T-helper 1 cell (primary cell): ENCODE results near the gene SLC16A3.
"Not testable (repeated sequence)": the region's sequence is repeated elsewhere in the genome, so short reads cannot be mapped to it uniquely, and the experiment has no call there.

Source experiments
- DNase-seq, 5 donors: peaks; one replicate each; pipeline ENCODE4 v3.0.0-alpha.2; 2012 to 2020

SLC16A3 gene

GRCh38 chr17:82247856-82248671 lies 19.2 kb downstream of the SLC16A3 start:
- DNase-seq, result no peak

GRCh38 chr17:82248815-82249674 lies 20.2 kb downstream of the SLC16A3 start:
- no peak for DNase-seq

DNA sequence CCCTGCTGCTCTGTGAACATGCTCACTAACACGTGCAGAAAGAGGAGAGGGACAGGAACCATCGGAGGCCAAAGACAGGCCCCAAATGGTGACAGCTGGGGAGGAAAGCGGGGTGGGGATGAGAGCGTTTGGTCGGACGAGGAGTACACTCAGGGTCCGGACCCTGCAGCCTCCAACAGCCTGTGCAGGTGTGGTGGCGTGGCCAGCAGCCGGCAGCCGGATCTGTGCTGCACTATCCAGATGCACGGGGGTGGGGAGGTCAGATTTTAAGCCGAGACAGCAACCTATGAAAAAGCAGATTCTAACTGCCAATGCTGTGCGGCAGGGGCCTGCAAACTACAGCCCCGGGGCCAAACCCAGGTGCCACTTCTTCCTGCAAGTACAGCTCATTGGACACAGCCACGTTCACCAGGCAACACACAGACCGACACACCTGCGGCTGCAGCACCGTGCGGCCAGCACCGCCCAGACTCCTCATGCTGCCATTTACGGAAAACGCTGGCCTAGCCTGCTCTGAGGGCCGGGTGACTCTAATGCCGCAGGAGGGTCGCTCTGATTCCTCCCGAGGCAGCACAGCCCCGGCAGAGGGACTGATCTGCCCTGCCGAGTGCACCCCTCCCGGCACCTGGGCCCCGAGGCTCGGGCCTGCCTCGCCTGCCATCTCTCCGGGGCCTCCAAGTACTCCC lies 21.2 kb downstream of the SLC16A3 start:
- no peak for DNase-seq

GRCh38 chr17:82250868-82251500 lies 22.1 kb downstream of the SLC16A3 start:
- no peak for DNase-seq

- no peak for DNase-seq
Measured at GRCh38 chr17:82252511-82253178, 23.8 kb downstream of the SLC16A3 start.

DNA sequence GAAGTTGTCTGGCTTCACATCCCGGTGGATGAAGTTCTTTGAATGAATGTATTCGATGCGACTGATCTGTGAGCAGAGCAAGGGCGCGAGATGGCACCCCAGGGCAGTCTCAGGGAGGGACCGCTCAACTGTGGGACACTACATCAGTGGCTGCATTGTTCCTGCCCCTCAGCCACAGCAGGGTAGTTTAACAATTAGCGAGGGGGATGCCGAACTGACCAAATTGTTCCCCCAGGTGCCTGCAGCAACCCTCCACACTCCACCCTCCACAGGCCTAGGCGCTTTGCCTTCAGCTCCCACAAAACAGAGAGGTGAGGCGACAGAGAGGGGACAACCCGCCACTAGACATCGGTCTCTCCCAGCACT lies 24.3 kb downstream of the SLC16A3 start:
- DNase-seq, result no peak

DNA sequence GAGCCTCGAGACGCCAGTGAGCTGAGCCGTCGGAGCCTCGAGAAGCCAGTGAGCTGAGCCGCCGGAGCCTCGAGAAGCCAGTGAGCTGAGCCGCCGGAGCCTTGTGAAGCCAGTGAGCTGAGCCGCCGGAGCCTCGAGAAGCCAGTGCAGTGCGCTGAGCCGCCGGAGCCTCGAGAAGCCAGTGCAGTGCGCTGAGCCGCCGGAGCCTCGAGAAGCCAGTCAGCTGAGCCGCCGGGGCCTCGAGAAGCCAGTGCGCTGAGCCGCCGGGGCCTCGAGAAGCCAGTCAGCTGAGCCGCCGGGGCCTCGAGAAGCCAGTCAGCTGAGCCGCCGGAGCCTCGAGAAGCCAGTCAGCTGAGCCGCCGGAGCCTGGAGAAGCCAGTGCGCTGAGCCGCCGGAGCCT lies 25.3 kb downstream of the SLC16A3 start:
- DNase-seq, result not testable (repeated sequence)

DNA sequence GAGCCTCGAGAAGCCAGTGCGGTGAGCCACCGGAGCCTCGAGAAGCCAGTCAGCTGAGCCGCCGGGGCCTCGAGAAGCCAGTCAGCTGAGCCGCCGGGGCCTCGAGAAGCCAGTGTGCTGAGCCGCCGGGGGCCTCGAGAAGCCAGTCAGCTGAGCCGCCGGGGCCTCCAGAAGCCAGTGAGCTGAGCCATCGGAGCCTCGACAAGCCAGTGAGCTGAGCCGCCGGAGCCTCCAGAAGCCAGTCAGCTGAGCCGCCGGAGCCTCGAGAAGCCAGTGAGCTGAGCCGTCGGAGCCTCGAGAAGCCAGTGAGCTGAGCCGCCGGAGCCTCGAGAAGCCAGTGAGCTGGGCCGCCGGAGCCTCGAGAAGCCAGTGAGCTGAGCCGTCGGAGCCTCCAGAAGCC lies 25.9 kb downstream of the SLC16A3 start:
- not testable (repeated sequence) for DNase-seq

DNA sequence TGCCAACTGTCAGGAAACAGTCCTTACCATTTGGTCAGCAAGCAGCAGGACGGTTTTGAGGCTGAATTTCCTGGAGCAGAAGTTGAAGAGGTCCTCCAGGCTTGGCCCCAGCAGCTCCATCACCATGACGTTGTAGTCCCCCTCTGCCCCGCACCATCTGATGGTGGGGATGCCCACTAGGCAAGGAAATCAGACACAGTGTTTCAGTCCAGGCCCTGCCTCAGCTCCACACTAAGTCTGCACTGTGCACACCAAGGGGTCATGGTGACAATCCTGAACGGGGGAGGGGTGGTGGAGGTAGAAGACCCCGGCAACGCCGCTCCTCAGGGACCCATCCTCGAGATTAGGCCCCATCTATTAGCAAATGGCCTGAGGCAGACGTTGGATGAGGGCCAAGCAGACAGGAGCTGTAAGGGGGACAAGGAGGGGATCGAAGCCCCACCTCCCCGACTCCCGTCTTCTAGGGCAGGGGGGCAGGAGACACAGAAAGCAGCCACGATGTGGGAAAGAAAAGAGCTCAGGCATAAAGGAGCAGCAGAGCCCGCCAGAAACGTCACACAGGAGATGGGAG lies 26.6 kb downstream of the SLC16A3 start:
- no peak for DNase-seq

DNA sequence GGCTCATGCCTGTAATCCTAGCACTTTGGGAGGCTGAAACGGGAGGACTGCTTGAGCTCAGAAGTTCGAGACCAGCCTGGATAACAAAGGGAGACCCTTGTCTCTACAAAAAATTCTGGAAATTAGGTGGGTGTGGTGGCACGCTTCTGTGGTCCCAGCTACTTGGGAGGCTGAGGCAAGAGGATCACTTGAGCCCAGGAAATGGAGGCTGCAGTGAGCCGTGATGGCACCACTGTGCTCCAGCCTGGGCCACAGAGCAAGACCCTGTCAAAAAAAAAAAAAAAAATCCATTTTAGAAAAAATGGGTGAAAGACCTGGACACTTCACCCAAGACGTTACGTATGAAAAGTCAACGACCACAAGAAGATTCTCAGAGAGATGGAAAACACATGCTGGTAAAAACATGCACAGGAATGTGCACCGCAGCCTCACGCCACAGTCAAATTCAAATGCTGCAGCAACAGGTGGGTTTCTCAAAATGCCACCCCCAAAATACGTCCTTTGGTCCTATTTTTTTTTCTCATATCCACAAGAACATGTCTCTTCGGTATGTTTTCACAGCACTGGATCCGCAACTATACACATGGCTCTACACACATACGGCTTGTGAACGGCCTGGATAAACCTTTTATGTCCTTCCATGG lies 27.5 kb downstream of the SLC16A3 start:
- DNase-seq, result no peak

GRCh38 chr17:82257473-82257872 lies 28.6 kb downstream of the SLC16A3 start:
- DNase-seq, result peak in 2 of 5 donors; percentile 36 to 40

DNA sequence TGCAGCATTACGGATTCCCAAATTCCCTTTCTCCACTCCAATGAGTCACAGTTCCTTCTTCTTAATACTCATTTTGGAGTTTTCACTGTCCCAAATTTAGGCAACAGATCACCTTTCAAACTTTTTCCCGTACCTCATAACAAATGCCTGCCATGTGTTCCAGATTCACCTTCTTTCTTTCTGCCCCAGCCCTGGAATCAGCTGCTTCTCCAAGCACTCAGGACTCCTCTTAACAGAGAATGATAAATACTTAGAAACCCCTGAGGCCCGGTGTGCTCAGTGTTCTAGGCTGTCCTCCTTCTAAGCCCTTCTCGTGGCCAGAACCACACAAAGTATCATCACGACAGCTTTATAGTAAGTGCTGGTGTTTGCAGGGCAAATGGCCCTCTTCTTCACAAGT lies 29.7 kb downstream of the SLC16A3 start:
- no peak for DNase-seq

DNA sequence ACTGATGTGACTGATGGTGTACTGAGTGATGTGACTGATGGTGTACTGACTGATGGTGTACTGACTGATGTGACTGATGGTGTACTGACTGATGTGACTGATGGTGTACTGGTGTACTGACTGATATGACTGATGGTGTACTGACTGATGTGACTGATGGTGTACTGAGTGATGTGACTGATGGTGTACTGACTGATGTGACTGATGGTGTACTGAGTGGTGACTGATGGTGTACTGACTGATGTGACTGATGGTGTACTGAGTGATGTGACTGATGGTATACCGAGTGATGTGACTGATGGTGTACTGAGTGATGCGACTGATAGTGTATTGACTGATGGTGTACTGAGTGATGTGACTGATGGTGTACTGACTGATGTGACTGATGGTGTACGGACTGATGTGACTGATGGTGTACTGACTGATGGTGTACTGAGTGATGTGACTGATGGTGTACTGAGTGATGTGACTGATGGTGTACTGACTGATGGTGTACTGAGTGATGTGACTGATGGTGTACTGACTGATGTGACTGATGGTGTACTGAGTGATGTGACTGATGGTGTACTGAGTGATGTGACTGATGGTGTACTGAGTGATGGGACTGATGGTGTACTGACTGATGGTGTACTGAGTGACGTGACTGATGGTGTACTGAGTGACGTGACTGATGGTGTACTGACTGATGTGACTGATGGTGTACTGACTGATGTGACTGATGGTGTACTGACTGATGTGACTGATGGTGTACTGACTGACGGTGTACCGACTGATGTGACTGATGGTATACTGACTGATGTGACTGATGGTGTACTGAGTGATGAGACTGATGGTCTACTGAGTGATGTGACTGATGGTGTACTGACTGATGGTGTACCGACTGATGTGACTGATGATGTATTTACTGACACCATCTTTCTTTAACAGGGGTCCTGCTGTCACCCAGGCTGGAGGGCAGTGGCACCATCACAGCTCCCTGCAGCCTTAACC lies 31.4 kb downstream of the SLC16A3 start:
- not testable (repeated sequence) for DNase-seq

DNA sequence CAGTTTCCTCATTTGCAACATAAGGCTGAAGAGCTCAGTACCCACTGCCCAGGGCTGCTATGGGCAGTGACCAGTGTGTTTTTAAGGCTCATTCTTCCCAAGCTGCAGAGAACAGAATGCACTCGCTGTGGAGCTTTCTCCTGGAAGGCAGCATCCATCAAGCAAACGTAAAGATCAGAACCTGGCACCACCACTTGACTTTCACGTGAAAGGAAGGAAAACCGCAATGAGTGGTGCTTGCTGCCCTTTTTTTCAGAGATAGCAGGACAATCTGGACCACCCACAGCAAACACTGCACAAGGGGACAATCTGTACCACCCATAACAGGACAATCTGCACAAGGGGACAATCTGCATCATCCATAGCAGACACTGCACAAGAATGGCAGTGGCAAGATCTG lies 33.5 kb downstream of the SLC16A3 start:
- no peak for DNase-seq

GRCh38 chr17:82263641-82264040 lies 34.8 kb downstream of the SLC16A3 start:
- no peak for DNase-seq

DNA sequence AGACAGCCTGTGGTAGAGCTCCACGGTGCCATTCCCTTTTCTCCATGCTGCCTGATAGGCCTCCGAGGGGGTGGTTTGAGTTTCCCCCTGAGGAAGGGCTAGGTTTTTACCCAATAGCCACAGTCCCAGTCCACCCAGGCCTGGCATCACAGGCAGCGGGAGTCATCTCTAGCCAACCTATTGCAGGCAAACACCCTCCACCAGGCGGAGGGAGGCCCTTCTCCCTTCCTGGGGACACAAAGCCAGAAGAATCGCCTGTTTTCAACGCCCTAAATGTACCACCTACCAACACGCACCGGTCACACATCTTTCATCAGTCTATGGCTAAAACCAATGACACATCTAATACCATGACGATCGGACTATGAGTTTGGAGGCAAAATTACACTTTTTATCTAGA lies 37.3 kb downstream of the SLC16A3 start:
- DNase-seq, result no peak

DNA sequence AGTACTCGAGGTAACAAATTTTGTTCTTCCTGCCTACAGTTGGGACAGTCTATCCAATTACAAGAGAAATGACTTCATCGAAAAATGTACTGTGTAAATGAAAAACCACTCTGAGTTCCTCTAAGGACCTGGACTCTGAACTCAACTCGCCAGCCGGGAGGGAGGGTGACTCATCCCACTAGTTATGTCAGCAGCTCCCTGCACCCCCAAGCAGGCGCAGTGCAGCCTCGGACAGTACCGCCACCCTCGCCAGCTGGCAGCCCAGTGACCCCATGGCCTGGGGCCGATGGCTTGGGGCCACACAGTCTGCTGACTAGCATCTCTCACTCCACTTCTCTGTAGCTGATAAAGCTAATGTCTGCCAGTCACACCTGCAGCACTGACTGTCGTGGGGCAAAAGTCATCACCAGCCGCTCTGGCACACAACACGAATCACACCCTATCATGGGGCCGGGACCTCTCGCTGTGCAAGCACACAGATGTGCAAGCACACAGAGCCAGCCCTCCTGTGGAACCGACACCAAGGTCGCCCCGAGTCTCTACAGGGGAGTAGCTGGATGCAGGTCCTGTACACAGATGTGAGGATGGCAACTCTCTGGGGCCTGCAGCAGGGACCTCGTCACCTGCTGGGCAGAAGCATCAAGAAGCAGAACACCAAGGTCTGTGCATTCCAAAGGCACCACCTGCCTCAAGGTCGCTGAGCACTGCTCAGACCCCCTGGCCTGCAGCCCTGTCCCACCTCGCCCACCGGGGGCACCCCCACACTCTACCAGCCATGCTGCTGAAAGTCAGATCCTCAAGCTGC lies 38.9 kb downstream of the SLC16A3 start:
- DNase-seq, result peak in 1 of 5 donors; percentile 35

DNA sequence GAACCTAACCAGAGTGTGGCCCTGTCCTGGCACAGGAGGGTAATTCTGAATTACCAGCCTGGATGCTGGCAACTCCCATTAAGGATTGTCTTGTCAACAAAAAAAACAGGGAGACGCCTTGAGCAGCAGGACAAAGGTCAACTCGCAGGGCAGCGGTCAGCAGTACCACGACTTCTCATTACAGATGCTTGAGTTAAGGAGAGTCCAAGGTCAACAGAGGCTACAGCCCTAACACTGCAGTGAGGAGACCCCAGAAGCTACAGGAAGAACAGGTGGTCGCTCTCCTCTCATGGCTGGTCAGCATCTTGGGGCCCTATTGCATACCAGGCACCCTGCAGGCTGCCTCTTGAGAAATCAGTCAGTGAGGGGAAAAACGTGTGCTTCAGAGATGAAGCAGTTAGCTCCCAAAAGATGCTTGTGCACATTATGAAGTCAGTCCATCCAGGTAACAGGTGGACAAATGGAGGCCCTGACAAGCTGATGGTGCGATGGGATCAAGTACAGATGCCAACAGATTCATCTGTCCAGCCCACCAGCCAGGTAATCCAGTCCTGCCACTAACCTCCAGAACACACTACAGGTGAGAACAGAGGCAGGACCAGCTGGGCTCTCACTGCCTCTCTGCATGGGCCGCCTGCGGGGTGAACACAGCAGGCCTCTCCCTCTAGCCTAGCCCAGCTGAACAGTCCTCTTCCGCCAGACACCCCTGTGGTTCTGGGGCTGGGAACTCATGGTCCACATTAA lies 40.5 kb downstream of the SLC16A3 start:
- no peak for DNase-seq
